H9 (cell line): Measurements from ENCODE around the gene LARGE1. TPM values are rescaled to one million over a fixed set of nuclear protein-coding genes. Genes with fewer than 3 reads are reported as not detected.

Experiments used
- DNase-seq: peaks from one replicate; pipeline ENCODE4 v3.0.0-alpha.2; 2017
- H2AFZ ChIP-seq: one replicate; pipeline ENCODE4 v1.6.1; 2013; ENCODE audit warnings: mild to moderate bottlenecking, low read length, control low read depth, moderate library complexity
- H2AK5ac ChIP-seq: 2 replicates; pipeline ENCODE4 v1.6.1; 2013; ENCODE audit warnings: low read length, control low read depth, mixed read lengths; ENCODE audit not compliant: insufficient read length
- H2BK120ac ChIP-seq: one replicate; pipeline ENCODE4 v1.6.1; 2013; ENCODE audit warnings: low read depth, mild to moderate bottlenecking, low read length, control low read depth, inconsistent platforms; ENCODE audit not compliant: poor library complexity, severe bottlenecking
- H2BK12ac ChIP-seq: 2 replicates; pipeline ENCODE4 v1.6.1; 2013; ENCODE audit warnings: low read length, control low read depth, mixed read lengths, low read depth; ENCODE audit not compliant: insufficient read length
- H2BK15ac ChIP-seq: 2 replicates; pipeline ENCODE4 v1.6.1; 2013; ENCODE audit warnings: low read depth, low read length, control low read depth
- H2BK20ac ChIP-seq: one replicate; pipeline ENCODE4 v1.6.1; 2013; ENCODE audit warnings: low read depth, mild to moderate bottlenecking, low read length, control low read depth, inconsistent platforms; ENCODE audit not compliant: poor library complexity, severe bottlenecking
- H2BK5ac ChIP-seq: 2 replicates; pipeline ENCODE4 v1.6.1; 2013; ENCODE audit warnings: low read length, control low read depth, mixed read lengths; ENCODE audit not compliant: insufficient read length
- H3K14ac ChIP-seq: 2 replicates; pipeline ENCODE4 v1.6.1; 2013; ENCODE audit warnings: low read length, control low read depth; ENCODE audit not compliant: insufficient read depth
- H3K18ac ChIP-seq: 2 replicates; pipeline ENCODE4 v1.6.1; 2013; ENCODE audit warnings: low read depth, mild to moderate bottlenecking, mixed read lengths, low read length, control low read depth; ENCODE audit not compliant: insufficient read length
- H3K23ac ChIP-seq: 2 replicates; pipeline ENCODE4 v1.6.1; 2013; ENCODE audit warnings: low read length, control low read depth, mixed read lengths, low read depth; ENCODE audit not compliant: insufficient read length
- H3K23me2 ChIP-seq: 2 replicates; pipeline ENCODE4 v1.6.1; 2013; ENCODE audit warnings: low read depth, mild to moderate bottlenecking, mixed read lengths, low read length, control low read depth; ENCODE audit not compliant: insufficient read length, poor library complexity, severe bottlenecking
- H3K27ac ChIP-seq: 2 replicates; pipeline ENCODE4 v1.5.1; 2013; ENCODE audit warnings: low read length, control low read depth, mixed read lengths, low read depth; ENCODE audit not compliant: insufficient read length
- H3K27me3 ChIP-seq: 2 replicates; pipeline ENCODE4 v1.6.1; 2013; ENCODE audit warnings: low read length, control low read depth, inconsistent platforms; ENCODE audit not compliant: insufficient read depth
- H3K4ac ChIP-seq: 2 replicates; pipeline ENCODE4 v1.6.1; 2013; ENCODE audit warnings: low read depth, mild to moderate bottlenecking, control low read depth, inconsistent platforms, low read length, moderate library complexity
- H3K4me1 ChIP-seq: 2 replicates; pipeline ENCODE4 v1.6.1; 2013; ENCODE audit warnings: low read length, control low read depth, inconsistent platforms; ENCODE audit not compliant: insufficient read depth
- H3K4me2 ChIP-seq: 2 replicates; pipeline ENCODE4 v1.6.1; 2013; ENCODE audit warnings: low read length, control low read depth, mixed read lengths; ENCODE audit not compliant: insufficient read length, insufficient read depth
- H3K56ac ChIP-seq: 2 replicates; pipeline ENCODE4 v1.6.1; 2013; ENCODE audit warnings: low read depth, mild to moderate bottlenecking, mixed read lengths, low read length, control low read depth; ENCODE audit not compliant: insufficient read length
- H3K79me1 ChIP-seq: 2 replicates; pipeline ENCODE4 v1.6.1; 2013; ENCODE audit warnings: low read depth, mild to moderate bottlenecking, moderate library complexity, low read length, control low read depth, inconsistent platforms; ENCODE audit not compliant: insufficient read depth, poor library complexity, severe bottlenecking
- H3K79me2 ChIP-seq: 2 replicates; pipeline ENCODE4 v1.6.1; 2013; ENCODE audit warnings: low read length, control low read depth, inconsistent platforms; ENCODE audit not compliant: insufficient read depth
- H3K9ac ChIP-seq: 2 replicates; pipeline ENCODE4 v1.6.1; 2013; ENCODE audit warnings: low read length, control low read depth, mixed read lengths; ENCODE audit not compliant: insufficient read length; ENCODE audit errors: extremely low read depth
- H3K9me3 ChIP-seq: one replicate; pipeline ENCODE4 v1.6.1; 2013; ENCODE audit warnings: low read depth, low read length, inconsistent platforms; ENCODE audit not compliant: control insufficient read depth
- H3T11ph ChIP-seq: one replicate; pipeline ENCODE4 v1.6.1; 2013; ENCODE audit warnings: mild to moderate bottlenecking, low read length, control low read depth, inconsistent platforms
- H4K20me1 ChIP-seq: one replicate; pipeline ENCODE4 v1.6.1; 2013; ENCODE audit not compliant: control insufficient read depth, insufficient read length, insufficient read depth
- H4K5ac ChIP-seq: 2 replicates; pipeline ENCODE4 v1.6.1; 2013; ENCODE audit warnings: low read depth, mild to moderate bottlenecking, mixed read lengths, low read length, control low read depth; ENCODE audit not compliant: insufficient read length
- H4K8ac ChIP-seq: replicated peaks from 2 replicates; pipeline ENCODE4 v1.6.1; 2013; ENCODE audit warnings: low read length, control low read depth, mixed read lengths, low read depth; ENCODE audit not compliant: insufficient read length
- H4K91ac ChIP-seq: 2 replicates; pipeline ENCODE4 v1.6.1; 2013; ENCODE audit warnings: low read depth, mild to moderate bottlenecking, moderate library complexity, mixed read lengths, low read length, control low read depth; ENCODE audit not compliant: insufficient read length
- H3K27ac Mint-ChIP-seq, 3 experiments: 2 replicates in 2 of 3; 3 replicates in 1 of 3; pipeline ENCODE4 v1.8.0; 2020 to 2021; ENCODE audit warnings: mixed read lengths in 3 of 3, mild to moderate bottlenecking in 1 of 3, moderate library complexity in 1 of 3
- H3K27me3 Mint-ChIP-seq: 2 replicates; pipeline ENCODE4 v1.8.0; 2021; ENCODE audit warnings: low read depth, mild to moderate bottlenecking, moderate library complexity, mixed read lengths
- H3K36me3 Mint-ChIP-seq, 3 experiments: 2 replicates in 2 of 3; 3 replicates in 1 of 3; pipeline ENCODE4 v1.8.0; 2020 to 2021; ENCODE audit warnings: low read depth in 3 of 3, mixed read lengths in 3 of 3; ENCODE audit not compliant: insufficient read depth in 1 of 3
- H3K4me1 Mint-ChIP-seq, 2 experiments: 2 replicates each; pipeline ENCODE4 v1.8.0; 2020; ENCODE audit warnings: mixed read lengths in 2 of 2
- H3K4me3 Mint-ChIP-seq, 2 experiments: 2 replicates in 1 of 2; 3 replicates in 1 of 2; pipeline ENCODE4 v1.8.0; 2020 to 2021; ENCODE audit warnings: mild to moderate bottlenecking in 2 of 2, mixed read lengths in 2 of 2, moderate library complexity in 1 of 2
- H3K9me3 Mint-ChIP-seq, 2 experiments: 2 replicates in 1 of 2; 3 replicates in 1 of 2; pipeline ENCODE4 v1.8.0; 2020; ENCODE audit warnings: mild to moderate bottlenecking in 2 of 2, mixed read lengths in 2 of 2, moderate library complexity in 1 of 2
- CTCF ChIP-seq: fragments of 200-600 bp; sonication (generic); conservative IDR thresholded peaks from 3 replicates; pipeline ENCODE4 v1.8.0; 2021; ENCODE audit warnings: antibody characterized with exemption, mild to moderate bottlenecking
- WGBS: extraction: QIAGEN DNeasy Blood & Tissue Kit; methylation state at CpG from one replicate; pipeline ENCODE4 v1.1.7; 2013; ENCODE audit warnings: missing lambda C conversion rate, low lambda C conversion rate, mixed read lengths; ENCODE audit not compliant: insufficient read length; ENCODE audit errors: extremely low coverage; 5-methylcytosine and 5-hydroxymethylcytosine counted together
- total RNA-seq: library from RNA; stranded (reverse); gene quantifications from 2 replicates; pipeline ENCODE4 v1.2.1, GENCODE V29; 2021

The LARGE1 gene
- total RNA-seq, 1 experiment from 2014 or later, result 43.5 TPM

DNA sequence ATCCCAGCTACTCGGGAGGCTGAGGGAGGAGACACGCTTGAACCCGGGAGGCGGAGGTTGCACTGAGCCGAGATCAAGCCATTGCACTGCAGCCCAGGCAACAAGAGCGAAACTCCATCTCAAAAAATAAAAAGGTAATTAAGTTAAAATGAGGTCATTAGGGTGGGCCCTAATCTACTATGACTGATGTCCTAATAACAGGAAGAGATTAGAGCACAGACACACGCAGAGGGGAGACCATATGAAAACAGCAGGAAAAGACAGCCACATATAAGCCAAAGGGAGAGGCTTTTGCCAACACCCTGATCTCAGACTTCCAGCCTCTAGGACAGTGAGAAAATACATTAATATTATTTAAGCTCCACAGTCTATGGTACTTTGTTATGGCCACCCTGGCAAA is 17.3 kb downstream of the LARGE1 start:
- H3K79me2 ChIP-seq, result peaks cover 56% of the 10 kb centered on the region
- no peaks in the 10 kb centered on the region for H3K27me3 ChIP-seq
- H2BK12ac ChIP-seq, result no peak overlapping the region
- no peak for TF ChIP-seq CTCF
- no CpG with 5 or more reads among the region's 7 CpGs for WGBS
- DNase-seq, result no peak
- no peaks in the 10 kb centered on the region for H3K27me3 Mint-ChIP-seq
- H2AK5ac ChIP-seq, result no peak overlapping the region
- no peak overlapping the region for H3K4ac ChIP-seq
- no peak overlapping the region for H3T11ph ChIP-seq
- no peak overlapping the region for H3K4me3 Mint-ChIP-seq
- H3K23me2 ChIP-seq, result no peaks in the 10 kb centered on the region
- no peak overlapping the region; a peak in 1 of 7 replicates for H3K27ac Mint-ChIP-seq
- no peaks in the 10 kb centered on the region for H3K79me1 ChIP-seq
- no peak overlapping the region for H3K27ac ChIP-seq
- H3K4me2 ChIP-seq, result no peak overlapping the region
- H3K36me3 Mint-ChIP-seq, result peaks cover 0 to 5% (median 0%) of the 10 kb centered on the region in 3 experiments; a peak in 2 of 7 replicates
- no peaks in the 10 kb centered on the region for H3K9me3 Mint-ChIP-seq
- H3K18ac ChIP-seq, result no peak overlapping the region
- no peak overlapping the region for H4K8ac ChIP-seq
- no peak overlapping the region for H2AFZ ChIP-seq
- H3K4me1 ChIP-seq, result peaks cover 20% of the 10 kb centered on the region
- H3K9me3 ChIP-seq, result no peaks in the 10 kb centered on the region
- H3K9ac ChIP-seq, result no peak overlapping the region
- H3K14ac ChIP-seq, result no peak overlapping the region
- H3K23ac ChIP-seq, result no peak overlapping the region
- no peak overlapping the region for H2BK15ac ChIP-seq
- no peaks in the 10 kb centered on the region for H4K20me1 ChIP-seq
- no peak overlapping the region for H4K5ac ChIP-seq
- H3K4me1 Mint-ChIP-seq, result peaks cover 53 to 55% of the 10 kb centered on the region in 2 experiments
- no peak overlapping the region for H2BK120ac ChIP-seq
- no peak overlapping the region for H2BK20ac ChIP-seq
- H3K56ac ChIP-seq, result no peak overlapping the region
- no peak overlapping the region for H2BK5ac ChIP-seq
- H4K91ac ChIP-seq, result no peak overlapping the region
